Measurements from ENCODE around the gene SLC14A1.

The SLC14A1 gene

GRCh38 chr18:45745817-45746461, 22.0 kb downstream of the SLC14A1 start:
- no peaks in the 10 kb centered on the region for H3K4me1 ChIP-seq (ENCODE audit: insufficient read depth, insufficient read length)
- no peaks in the 10 kb centered on the region for H3K36me3 ChIP-seq (ENCODE audit: insufficient read depth, insufficient read length, low read length)
- H3K9me3 ChIP-seq (ENCODE audit: insufficient read depth, low read length): no peaks in the 10 kb centered on the region
- H3K4me3 ChIP-seq (ENCODE audit: insufficient read length, low read depth): no peak overlapping the region
- no peak overlapping the region for H3K9ac ChIP-seq (ENCODE audit: insufficient read length, low read depth)
- DNase-seq (ENCODE audit: low read depth, low spot score): no peak
- TF ChIP-seq YY1 (IDR thresholded peaks at IDR 0.05; ENCODE audit: insufficient read depth, insufficient read length): no peak
- TF ChIP-seq SUZ12 (IDR thresholded peaks at IDR 0.05; ENCODE audit: extremely low read depth, insufficient read depth, insufficient read length): no peak
- no peaks in the 10 kb centered on the region for H3K27me3 ChIP-seq (ENCODE audit: insufficient read depth, insufficient read length)

GRCh38 chr18:45748501-45748900, 24.5 kb downstream of the SLC14A1 start:
- Histone ChIP-seq H3K9ac (ENCODE audit: insufficient read length, low read depth) (no peak overlapping the region), H3K36me3 (ENCODE audit: insufficient read depth, insufficient read length, low read length) (no peaks in the 10 kb centered on the region), H3K9me3 (ENCODE audit: insufficient read depth, low read length) (no peaks in the 10 kb centered on the region), H3K4me1 (ENCODE audit: insufficient read depth, insufficient read length) (no peaks in the 10 kb centered on the region), H3K4me3 (ENCODE audit: insufficient read length, low read depth) (no peak overlapping the region), H3K27me3 (ENCODE audit: insufficient read depth, insufficient read length) (no peaks in the 10 kb centered on the region)
- no peak for DNase-seq (ENCODE audit: low read depth, low spot score)
- no peak for TF ChIP-seq ZNF274 (IDR thresholded peaks at IDR 0.05; ENCODE audit: low read depth, low read length)
- no peak for TF ChIP-seq YY1 (IDR thresholded peaks at IDR 0.05; ENCODE audit: insufficient read depth, insufficient read length)
- no peak for TF ChIP-seq SUZ12 (IDR thresholded peaks at IDR 0.05; ENCODE audit: extremely low read depth, insufficient read depth, insufficient read length)

GRCh38 chr18:45749918-45750689, 26.1 kb downstream of the SLC14A1 start:
- no peak for DNase-seq (ENCODE audit: low read depth, low spot score)

GRCh38 chr18:45751766-45752165, 27.8 kb downstream of the SLC14A1 start:
- DNase-seq (ENCODE audit: low read depth, low spot score): no peak
- Histone ChIP-seq H3K36me3 (ENCODE audit: insufficient read depth, insufficient read length, low read length) (no peaks in the 10 kb centered on the region), H3K4me3 (ENCODE audit: insufficient read length, low read depth) (no peak overlapping the region), H3K9ac (ENCODE audit: insufficient read length, low read depth) (no peak overlapping the region), H3K4me1 (ENCODE audit: insufficient read depth, insufficient read length) (no peaks in the 10 kb centered on the region), H3K27me3 (ENCODE audit: insufficient read depth, insufficient read length) (no peaks in the 10 kb centered on the region), H3K9me3 (ENCODE audit: insufficient read depth, low read length) (no peaks in the 10 kb centered on the region)
- no peak for TF ChIP-seq YY1 (IDR thresholded peaks at IDR 0.05; ENCODE audit: insufficient read depth, insufficient read length)
- TF ChIP-seq ZNF274 (IDR thresholded peaks at IDR 0.05; ENCODE audit: low read depth, low read length): no peak
- no peak for TF ChIP-seq SUZ12 (IDR thresholded peaks at IDR 0.05; ENCODE audit: extremely low read depth, insufficient read depth, insufficient read length)

More at GRCh38 chr18:45749918-45750689, 26.1 kb downstream of the SLC14A1 start:
- TF ChIP-seq ZNF274 (IDR thresholded peaks at IDR 0.05; ENCODE audit: low read depth, low read length): no peak
- no peak for TF ChIP-seq SUZ12 (IDR thresholded peaks at IDR 0.05; ENCODE audit: extremely low read depth, insufficient read depth, insufficient read length)
- TF ChIP-seq YY1 (IDR thresholded peaks at IDR 0.05; ENCODE audit: insufficient read depth, insufficient read length): no peak
- Histone ChIP-seq H3K36me3 (ENCODE audit: insufficient read depth, insufficient read length, low read length) (no peaks in the 10 kb centered on the region), H3K4me1 (ENCODE audit: insufficient read depth, insufficient read length) (no peaks in the 10 kb centered on the region), H3K9ac (ENCODE audit: insufficient read length, low read depth) (no peak overlapping the region), H3K27me3 (ENCODE audit: insufficient read depth, insufficient read length) (no peaks in the 10 kb centered on the region), H3K4me3 (ENCODE audit: insufficient read length, low read depth) (no peak overlapping the region), H3K9me3 (ENCODE audit: insufficient read depth, low read length) (no peaks in the 10 kb centered on the region)

- Histone ChIP-seq H3K36me3 (ENCODE audit: insufficient read depth, insufficient read length, low read length) (no peaks in the 10 kb centered on the region), H3K4me1 (ENCODE audit: insufficient read depth, insufficient read length) (no peaks in the 10 kb centered on the region), H3K4me3 (ENCODE audit: insufficient read length, low read depth) (no peak overlapping the region), H3K9me3 (ENCODE audit: insufficient read depth, low read length) (no peaks in the 10 kb centered on the region; the same call in 1 of the 2 replicates), H3K9ac (ENCODE audit: insufficient read length, low read depth) (no peak overlapping the region), H3K27me3 (ENCODE audit: insufficient read depth, insufficient read length) (no peaks in the 10 kb centered on the region)
- TF ChIP-seq YY1 (IDR thresholded peaks at IDR 0.05; ENCODE audit: insufficient read depth, insufficient read length): no peak
- no peak for TF ChIP-seq ZNF274 (IDR thresholded peaks at IDR 0.05; ENCODE audit: low read depth, low read length)
- TF ChIP-seq SUZ12 (IDR thresholded peaks at IDR 0.05; ENCODE audit: extremely low read depth, insufficient read depth, insufficient read length): no peak
- DNase-seq (ENCODE audit: low read depth, low spot score): no peak
Observed at GRCh38 chr18:45752681-45753080, 28.7 kb downstream of the SLC14A1 start.

GRCh38 chr18:45753286-45753685, 29.3 kb downstream of the SLC14A1 start:
- TF ChIP-seq SUZ12 (IDR thresholded peaks at IDR 0.05; ENCODE audit: extremely low read depth, insufficient read depth, insufficient read length): no peak
- no peak for TF ChIP-seq YY1 (IDR thresholded peaks at IDR 0.05; ENCODE audit: insufficient read depth, insufficient read length)
- no peak for TF ChIP-seq ZNF274 (IDR thresholded peaks at IDR 0.05; ENCODE audit: low read depth, low read length)
- no peaks in the 10 kb centered on the region for H3K36me3 ChIP-seq (ENCODE audit: insufficient read depth, insufficient read length, low read length)
- DNase-seq (ENCODE audit: low read depth, low spot score): no peak
- no peaks in the 10 kb centered on the region for H3K27me3 ChIP-seq (ENCODE audit: insufficient read depth, insufficient read length)
- H3K9ac ChIP-seq (ENCODE audit: insufficient read length, low read depth): no peak overlapping the region
- no peaks in the 10 kb centered on the region for H3K4me1 ChIP-seq (ENCODE audit: insufficient read depth, insufficient read length)
- H3K9me3 ChIP-seq (ENCODE audit: insufficient read depth, low read length): no peaks in the 10 kb centered on the region; the same call in 1 of the 2 replicates
- H3K4me3 ChIP-seq (ENCODE audit: insufficient read length, low read depth): no peak overlapping the region

GRCh38 chr18:45755934-45756333, 32.0 kb downstream of the SLC14A1 start:
- DNase-seq (ENCODE audit: low read depth, low spot score): no peak
- Histone ChIP-seq H3K9ac (ENCODE audit: insufficient read length, low read depth) (no peak overlapping the region), H3K9me3 (ENCODE audit: insufficient read depth, low read length) (no peaks in the 10 kb centered on the region; the same call in 1 of the 2 replicates), H3K27me3 (ENCODE audit: insufficient read depth, insufficient read length) (no peaks in the 10 kb centered on the region), H3K4me1 (ENCODE audit: insufficient read depth, insufficient read length) (no peaks in the 10 kb centered on the region), H3K4me3 (ENCODE audit: insufficient read length, low read depth) (no peak overlapping the region), H3K36me3 (ENCODE audit: insufficient read depth, insufficient read length, low read length) (no peaks in the 10 kb centered on the region)
- no peak for TF ChIP-seq YY1 (IDR thresholded peaks at IDR 0.05; ENCODE audit: insufficient read depth, insufficient read length)
- no peak for TF ChIP-seq SUZ12 (IDR thresholded peaks at IDR 0.05; ENCODE audit: extremely low read depth, insufficient read depth, insufficient read length)
- TF ChIP-seq ZNF274 (IDR thresholded peaks at IDR 0.05; ENCODE audit: low read depth, low read length): no peak

Measured in NT2/D1 (cell line).